ENCODE measurements around the gene CBLB.

Gene CBLB

DNA sequence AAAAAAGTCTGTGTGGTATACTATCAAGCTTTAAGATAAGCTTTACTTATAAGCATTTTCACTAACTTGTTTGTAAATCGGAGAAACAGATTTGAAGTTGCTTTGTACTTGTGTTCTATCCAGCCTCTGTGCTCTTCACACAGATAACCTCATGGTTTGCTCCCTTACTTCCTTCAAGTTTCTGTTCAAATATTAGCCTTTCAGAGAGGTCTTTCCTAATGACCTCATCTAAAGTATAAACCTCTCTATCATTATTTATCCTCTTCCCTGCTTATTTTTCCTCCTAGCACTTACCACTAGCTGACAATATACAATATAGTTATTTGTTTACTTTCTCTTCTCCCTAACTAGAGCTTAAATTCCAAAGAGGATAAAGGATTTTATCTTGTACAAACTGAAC, 180.0 kb downstream of the CBLB start:
- no peak for TF ChIP-seq FOXP2 (optimal IDR thresholded peaks at IDR 0.05; ENCODE audit: borderline replicate concordance, extremely low read depth, extremely low read length, insufficient read depth)
- TF ChIP-seq, protein P1, sequence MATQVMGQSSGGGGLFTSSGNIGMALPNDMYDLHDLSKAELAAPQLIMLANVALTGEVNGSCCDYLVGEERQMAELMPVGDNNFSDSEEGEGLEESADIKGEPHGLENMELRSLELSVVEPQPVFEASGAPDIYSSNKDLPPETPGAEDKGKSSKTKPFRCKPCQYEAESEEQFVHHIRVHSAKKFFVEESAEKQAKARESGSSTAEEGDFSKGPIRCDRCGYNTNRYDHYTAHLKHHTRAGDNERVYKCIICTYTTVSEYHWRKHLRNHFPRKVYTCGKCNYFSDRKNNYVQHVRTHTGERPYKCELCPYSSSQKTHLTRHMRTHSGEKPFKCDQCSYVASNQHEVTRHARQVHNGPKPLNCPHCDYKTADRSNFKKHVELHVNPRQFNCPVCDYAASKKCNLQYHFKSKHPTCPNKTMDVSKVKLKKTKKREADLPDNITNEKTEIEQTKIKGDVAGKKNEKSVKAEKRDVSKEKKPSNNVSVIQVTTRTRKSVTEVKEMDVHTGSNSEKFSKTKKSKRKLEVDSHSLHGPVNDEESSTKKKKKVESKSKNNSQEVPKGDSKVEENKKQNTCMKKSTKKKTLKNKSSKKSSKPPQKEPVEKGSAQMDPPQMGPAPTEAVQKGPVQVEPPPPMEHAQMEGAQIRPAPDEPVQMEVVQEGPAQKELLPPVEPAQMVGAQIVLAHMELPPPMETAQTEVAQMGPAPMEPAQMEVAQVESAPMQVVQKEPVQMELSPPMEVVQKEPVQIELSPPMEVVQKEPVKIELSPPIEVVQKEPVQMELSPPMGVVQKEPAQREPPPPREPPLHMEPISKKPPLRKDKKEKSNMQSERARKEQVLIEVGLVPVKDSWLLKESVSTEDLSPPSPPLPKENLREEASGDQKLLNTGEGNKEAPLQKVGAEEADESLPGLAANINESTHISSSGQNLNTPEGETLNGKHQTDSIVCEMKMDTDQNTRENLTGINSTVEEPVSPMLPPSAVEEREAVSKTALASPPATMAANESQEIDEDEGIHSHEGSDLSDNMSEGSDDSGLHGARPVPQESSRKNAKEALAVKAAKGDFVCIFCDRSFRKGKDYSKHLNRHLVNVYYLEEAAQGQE (IDR thresholded peaks at IDR 0.05; ENCODE audit: insufficient read depth in 1 of 2, low read depth in 2 of 2, low read length in 2 of 2) = no peak
- TF ChIP-seq POLR2AphosphoS5 (IDR thresholded peaks at IDR 0.05; ENCODE audit: low read depth, low read length) = no peak
- no peak for TF ChIP-seq SIN3A (IDR thresholded peaks at IDR 0.05; ENCODE audit: borderline replicate concordance, insufficient read depth, low read length)
- no peak for TF ChIP-seq TAF1 (IDR thresholded peaks at IDR 0.05; ENCODE audit: borderline replicate concordance, insufficient read depth, low read length)

DNA sequence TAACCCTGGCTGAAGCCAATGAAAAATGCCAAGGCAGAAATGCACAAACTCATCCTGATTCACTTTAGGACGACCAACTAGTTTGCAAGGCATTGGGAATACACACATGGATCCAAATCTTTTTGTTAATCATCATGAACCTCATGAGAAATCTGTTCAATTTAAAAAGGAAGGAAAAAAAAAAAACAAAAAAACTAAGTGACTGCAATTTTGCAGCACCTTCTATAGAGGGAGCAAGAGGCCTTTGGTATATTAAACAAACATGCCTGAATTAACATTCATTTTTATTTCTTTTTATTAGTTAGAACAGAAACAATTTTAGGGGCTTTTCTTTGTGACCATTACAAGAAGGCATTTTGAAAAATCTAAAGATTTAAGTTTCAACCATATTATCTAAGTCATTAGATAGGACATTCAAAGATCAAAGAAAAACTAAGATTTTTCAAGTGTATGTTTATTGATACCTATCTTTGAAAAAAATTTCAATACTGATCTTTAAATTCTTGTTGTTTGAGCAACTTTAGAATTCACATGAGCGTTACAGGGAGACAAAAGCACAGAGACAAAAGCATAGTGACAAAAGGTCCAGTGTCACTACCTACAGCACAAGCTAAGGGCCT, 182.4 kb downstream of the CBLB start:
- TF ChIP-seq SIN3A (IDR thresholded peaks at IDR 0.05; ENCODE audit: borderline replicate concordance, insufficient read depth, low read length) (no peak), TAF1 (IDR thresholded peaks at IDR 0.05; ENCODE audit: borderline replicate concordance, insufficient read depth, low read length) (no peak), FOXP2 (optimal IDR thresholded peaks at IDR 0.05; ENCODE audit: borderline replicate concordance, extremely low read depth, extremely low read length, insufficient read depth) (no peak), POLR2AphosphoS5 (IDR thresholded peaks at IDR 0.05; ENCODE audit: low read depth, low read length) (no peak)
- TF ChIP-seq, protein P1 (IDR thresholded peaks at IDR 0.05; ENCODE audit: insufficient read depth in 1 of 2, low read depth in 2 of 2, low read length in 2 of 2) = no peak

GRCh38 chr3:105679951-105680350, 188.9 kb downstream of the CBLB start:
- no peak for TF ChIP-seq FOXP2 (optimal IDR thresholded peaks at IDR 0.05; ENCODE audit: borderline replicate concordance, extremely low read depth, extremely low read length, insufficient read depth)
- TF ChIP-seq SIN3A (IDR thresholded peaks at IDR 0.05; ENCODE audit: borderline replicate concordance, insufficient read depth, low read length) = no peak
- no peak for TF ChIP-seq POLR2AphosphoS5 (IDR thresholded peaks at IDR 0.05; ENCODE audit: low read depth, low read length)
- TF ChIP-seq, protein P1 (IDR thresholded peaks at IDR 0.05; ENCODE audit: insufficient read depth in 1 of 2, low read depth in 2 of 2, low read length in 2 of 2) = no peak
- no peak for TF ChIP-seq TAF1 (IDR thresholded peaks at IDR 0.05; ENCODE audit: borderline replicate concordance, insufficient read depth, low read length)

DNA sequence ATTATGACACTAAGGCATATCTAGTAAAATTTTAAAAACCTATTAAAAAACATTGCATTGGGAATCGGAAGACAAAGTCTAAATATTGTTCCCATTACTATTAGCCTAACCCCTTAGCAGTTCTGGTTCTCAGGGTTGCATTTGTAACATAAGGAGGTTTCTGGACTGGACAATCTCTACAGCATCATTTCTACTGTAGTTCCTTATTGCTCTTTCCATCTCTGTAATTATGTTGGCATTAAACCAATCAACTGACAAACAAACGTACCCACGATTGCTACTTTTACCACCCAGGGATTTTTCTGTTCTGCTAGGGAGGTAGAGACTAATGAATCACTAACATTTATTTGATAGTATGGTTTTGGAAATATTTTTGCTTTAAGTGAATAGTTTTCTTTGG, 190.8 kb downstream of the CBLB start:
- TF ChIP-seq FOXP2 (optimal IDR thresholded peaks at IDR 0.05; ENCODE audit: borderline replicate concordance, extremely low read depth, extremely low read length, insufficient read depth) (no peak), SIN3A (IDR thresholded peaks at IDR 0.05; ENCODE audit: borderline replicate concordance, insufficient read depth, low read length) (no peak), POLR2AphosphoS5 (IDR thresholded peaks at IDR 0.05; ENCODE audit: low read depth, low read length) (no peak), TAF1 (IDR thresholded peaks at IDR 0.05; ENCODE audit: borderline replicate concordance, insufficient read depth, low read length) (no peak)
- TF ChIP-seq, protein P1 (IDR thresholded peaks at IDR 0.05; ENCODE audit: insufficient read depth in 1 of 2, low read depth in 2 of 2, low read length in 2 of 2) = no peak
